ENCODE measurements around the gene TMED8.

TMED8 gene

GRCh38 chr14:77372304-77372841 is 4.5 kb downstream of the TMED8 start (continued):
- TF ChIP-seq INSM2 (tag by site-specific recombination; IDR thresholded peaks at IDR 0.05), result peak; percentile 57; the same call in 1 of the 2 replicates
- TF ChIP-seq ZNF18 (tag by site-specific recombination; IDR thresholded peaks at IDR 0.05), result no peak
- TF ChIP-seq ZBTB44 (tag by site-specific recombination; IDR thresholded peaks at IDR 0.05), result peak; percentile 43; the same call in 1 of the 2 replicates
- peak; percentile 29; the same call in 1 of the 2 replicates for TF ChIP-seq ZBTB17 (tag by site-specific recombination; IDR thresholded peaks at IDR 0.05)
- TF ChIP-seq ZNF837 (tag by site-specific recombination; IDR thresholded peaks at IDR 0.05), result no peak
- 0 out of 2 replicates have a peak, but pooled peaks have one; percentile 15 for TF ChIP-seq FEZF1 (tag by site-specific recombination; IDR thresholded peaks at IDR 0.05)
- no peak for TF ChIP-seq ZNF221 (tag by site-specific recombination; IDR thresholded peaks at IDR 0.05; ENCODE audit: borderline replicate concordance)
- TF ChIP-seq TRIM28 (IDR thresholded peaks at IDR 0.05; ENCODE audit: borderline replicate concordance, low read length), result peak; percentile 40; the same call in 1 of the 2 replicates

GRCh38 chr14:77369285-77369684 is 7.6 kb downstream of the TMED8 start:
- H3K27ac ChIP-seq (ENCODE audit: extremely low read depth, low read depth, low read length), result no peak overlapping the region
- CTCF ChIA-PET, result no interaction called here
- H3K9me3 ChIP-seq (ENCODE audit: control insufficient read depth, insufficient read depth, low read depth, low read length), result no peaks in the 10 kb centered on the region; the same call in 1 of the 2 replicates
- peaks cover 13% of the 10 kb centered on the region for H3K4me1 ChIP-seq (ENCODE audit: control insufficient read depth, insufficient read depth, low read length)
- no peaks in the 10 kb centered on the region; a peak in 1 of 3 replicates for H3K36me3 ChIP-seq (ENCODE audit: control insufficient read depth in 2 of 2, insufficient read depth in 1 of 2, low read length in 2 of 2)
- POLR2A ChIA-PET, result no interaction called here
- H3K4me3 ChIP-seq (ENCODE audit: low read depth, low read length), result no peak overlapping the region
- TF ChIP-seq ZNF10 (tag by site-specific recombination; IDR thresholded peaks at IDR 0.05) (no peak), KLF1 (tag by site-specific recombination; IDR thresholded peaks at IDR 0.05) (no peak), ZNF221 (tag by site-specific recombination; IDR thresholded peaks at IDR 0.05; ENCODE audit: borderline replicate concordance) (no peak)

- Histone ChIP-seq H3K27ac (ENCODE audit: extremely low read depth, low read depth, low read length) (no peak overlapping the region), H3K4me3 (ENCODE audit: low read depth, low read length) (no peak overlapping the region), H3K9me3 (ENCODE audit: control insufficient read depth, insufficient read depth, low read depth, low read length) (no peaks in the 10 kb centered on the region; the same call in 1 of the 2 replicates), H3K36me3 (ENCODE audit: control insufficient read depth in 2 of 2, insufficient read depth in 1 of 2, low read length in 2 of 2) (no peaks in the 10 kb centered on the region; a peak in 1 of 3 replicates), H3K4me1 (ENCODE audit: control insufficient read depth, insufficient read depth, low read length) (no peaks in the 10 kb centered on the region)
- POLR2A ChIA-PET, result interaction anchor here (0.9 to 1.3 kb wide), 2 partner anchors 13 to 43 kb away, joined by 3 to 4 read pairs; partner anchors contain the start of genes GSTZ1, POMT2, SAMD15 and TMED8
- CTCF ChIA-PET, result no interaction called here
- TF ChIP-seq ZNF776 (tag by site-specific recombination; IDR thresholded peaks at IDR 0.05; ENCODE audit: borderline replicate concordance), result no peak
- no peak for TF ChIP-seq SCRT2 (tag by site-specific recombination; IDR thresholded peaks at IDR 0.05)
- no peak for TF ChIP-seq ZNF26 (tag by site-specific recombination; IDR thresholded peaks at IDR 0.05)
- no peak for TF ChIP-seq WT1 (tag by site-specific recombination; IDR thresholded peaks at IDR 0.05)
These were observed 12.7 kb downstream of the TMED8 start for GRCh38 chr14:77364146-77364545.
